Measurements from ENCODE around the gene DDHD1. TPM values are rescaled to one million over a fixed set of nuclear protein-coding genes. Genes with fewer than 3 reads are reported as not detected.
"Not testable (repeated sequence)": the region's sequence is repeated elsewhere in the genome, so short reads cannot be mapped to it uniquely, and the experiment has no call there.

DDHD1 gene
- polyA plus RNA-seq, 2 of the 4 experiments (the other 2 are of a cell fraction) = 6.2 to 12.3 TPM

GRCh38 chr14:53084954-53085353 lies 68.2 kb downstream of the DDHD1 start:
- H3K4me1 ChIP-seq; POLR2A ChIA-PET; CTCF ChIA-PET; ATAC-seq; FAIRE-seq; H3K4me3 ChIP-seq; H3K9me3 ChIP-seq; DNase-seq (ENCODE audit: low read depth in 1 of 2, low spot score in 1 of 2); H3K4me2 ChIP-seq; H3K27ac ChIP-seq: not testable (repeated sequence)
- WGBS (ENCODE audit: missing lambda C conversion rate) = 69% methylated on average over 7 of the region's 7 CpGs

- DNase-seq (ENCODE audit: low read depth in 1 of 2, low spot score in 1 of 2) = no peak
- POLR2A ChIA-PET = no interaction called here
- FAIRE-seq = no peak
- H3K27ac ChIP-seq = no peak overlapping the region
- TF ChIP-seq TFCP2L1 (CRISPR knock-in tag; IDR thresholded peaks at IDR 0.05) (no peak), MAX (IDR thresholded peaks at IDR 0.05) (no peak)
- ATAC-seq = no peak
- CTCF ChIA-PET = interaction anchor here (2.0 kb wide), 1 partner anchor 11 kb away, joined by 10 read pairs; no protein-coding TSS in a partner anchor
- no peak overlapping the region for H3K4me2 ChIP-seq
- WGBS (ENCODE audit: missing lambda C conversion rate) = 97% methylated on average over 1 of the region's 1 CpG
- H3K4me1 ChIP-seq = no peaks in the 10 kb centered on the region
- H3K4me3 ChIP-seq = no peak overlapping the region
- no peaks in the 10 kb centered on the region for H3K9me3 ChIP-seq
Observed at GRCh38 chr14:53064475-53064874, 88.6 kb downstream of the DDHD1 start.

GRCh38 chr14:53062856-53063255 lies 90.3 kb downstream of the DDHD1 start:
- Histone ChIP-seq H3K27ac (no peak overlapping the region), H3K9me3 (no peaks in the 10 kb centered on the region), H3K4me3 (no peak overlapping the region), H3K4me1 (no peaks in the 10 kb centered on the region), H3K4me2 (no peak overlapping the region)
- CTCF ChIA-PET = interaction anchor here (1.0 kb wide), 1 partner anchor 21 kb away, joined by 3 read pairs; no protein-coding TSS in a partner anchor
- FAIRE-seq (no peak), ATAC-seq (no peak), DNase-seq (ENCODE audit: low read depth in 1 of 2, low spot score in 1 of 2) (no peak)
- POLR2A ChIA-PET = no interaction called here
- no peak for TF ChIP-seq HES2 (IDR thresholded peaks at IDR 0.05)
- no peak for TF ChIP-seq E2F6 (IDR thresholded peaks at IDR 0.05; ENCODE audit: borderline replicate concordance, low read depth)
- no peak for TF ChIP-seq JUNB (IDR thresholded peaks at IDR 0.05)
- TF ChIP-seq RARB (CRISPR knock-in tag; IDR thresholded peaks at IDR 0.05) = no peak
- TF ChIP-seq NR3C1 (IDR thresholded peaks at IDR 0.05) = no peak
- 89% methylated on average over 8 of the region's 8 CpGs for WGBS (ENCODE audit: missing lambda C conversion rate)

GRCh38 chr14:53060046-53060445 lies 93.1 kb downstream of the DDHD1 start:
- no peak for DNase-seq (ENCODE audit: low read depth in 1 of 2, low spot score in 1 of 2)
- Histone ChIP-seq H3K9me3 (no peaks in the 10 kb centered on the region), H3K27ac (no peak overlapping the region), H3K4me1 (no peaks in the 10 kb centered on the region), H3K4me2 (no peak overlapping the region), H3K4me3 (no peak overlapping the region)
- WGBS (ENCODE audit: missing lambda C conversion rate) = 51% methylated on average over 1 of the region's 1 CpG
- CTCF ChIA-PET = interaction anchor here (1.0 to 1.6 kb wide), 2 partner anchors 13 to 236 kb away, joined by 3 read pairs; no protein-coding TSS in a partner anchor
- ATAC-seq = no peak
- POLR2A ChIA-PET = no interaction called here
- TF ChIP-seq HMGXB4 (CRISPR knock-in tag; IDR thresholded peaks at IDR 0.05; ENCODE audit: borderline replicate concordance) (no peak), FOSB (CRISPR knock-in tag; IDR thresholded peaks at IDR 0.05) (no peak), EP300 (IDR thresholded peaks at IDR 0.05) (no peak), NFE2L2 (conservative IDR thresholded peaks at IDR 0.05; ENCODE audit: low read length) (no peak), MAFK (IDR thresholded peaks at IDR 0.05; ENCODE audit: partially characterized antibody) (no peak), RFX5 (IDR thresholded peaks at IDR 0.05) (no peak), GATA3 (IDR thresholded peaks at IDR 0.05; ENCODE audit: borderline replicate concordance) (no peak), HES2 (IDR thresholded peaks at IDR 0.05) (no peak), NR3C1 (IDR thresholded peaks at IDR 0.05) (no peak), MAZ (IDR thresholded peaks at IDR 0.05; ENCODE audit: borderline replicate concordance, low read depth, low read length) (no peak)
- FAIRE-seq = no peak

Measured in A549 (cell line).